ENCODE results near the gene CFAP410.
"Not testable (repeated sequence)": the region's sequence is repeated elsewhere in the genome, so short reads cannot be mapped to it uniquely, and the experiment has no call there.

Gene CFAP410

GRCh38 chr21:44285138-44285992 lies 53.8 kb downstream of the CFAP410 start, which contains the start of gene AIRE:
Gene AIRE (plus strand): TSS chr21:44285876. CDS start chr21:44286007, 131 bp downstream.
- no peak for DNase-seq (ENCODE audit: low spot score)

- no peak for DNase-seq (ENCODE audit: low spot score)
Measured at GRCh38 chr21:44283948-44284347, 55.2 kb downstream of the CFAP410 start.

DNA sequence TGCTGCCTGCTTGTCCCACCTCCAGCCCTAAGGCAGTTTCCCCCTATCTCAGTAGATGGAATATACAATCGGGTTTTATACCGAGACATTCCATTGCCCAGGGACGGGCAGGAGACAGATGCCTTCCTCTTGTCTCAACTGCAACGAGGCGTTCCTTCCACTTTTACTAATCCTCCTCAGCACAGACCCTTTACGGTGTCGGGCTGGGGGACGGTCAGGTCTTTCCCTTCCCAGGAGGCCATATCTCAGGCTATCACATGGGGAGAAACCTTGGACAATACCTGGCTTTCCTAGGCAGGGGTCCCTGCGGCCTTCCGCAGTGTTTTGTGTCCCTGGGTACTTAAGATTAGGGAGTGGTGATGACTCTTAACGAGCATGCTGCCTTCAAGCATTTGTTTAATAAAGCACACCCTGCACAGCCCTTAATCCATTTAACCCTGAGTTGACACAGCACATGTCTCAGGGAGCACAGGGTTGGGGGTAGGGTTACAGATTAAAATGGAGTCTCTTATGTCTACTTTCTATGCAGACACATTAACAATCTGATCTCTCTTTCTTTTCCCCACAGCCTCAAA lies 55.9 kb downstream of the CFAP410 start:
- not testable (repeated sequence) for DNase-seq (ENCODE audit: low spot score)

GRCh38 chr21:44282370-44282769 lies 56.8 kb downstream of the CFAP410 start:
- DNase-seq (ENCODE audit: low spot score) = no peak

- DNase-seq (ENCODE audit: low spot score) = no peak
Measured at GRCh38 chr21:44281801-44282200, 57.4 kb downstream of the CFAP410 start.

DNA sequence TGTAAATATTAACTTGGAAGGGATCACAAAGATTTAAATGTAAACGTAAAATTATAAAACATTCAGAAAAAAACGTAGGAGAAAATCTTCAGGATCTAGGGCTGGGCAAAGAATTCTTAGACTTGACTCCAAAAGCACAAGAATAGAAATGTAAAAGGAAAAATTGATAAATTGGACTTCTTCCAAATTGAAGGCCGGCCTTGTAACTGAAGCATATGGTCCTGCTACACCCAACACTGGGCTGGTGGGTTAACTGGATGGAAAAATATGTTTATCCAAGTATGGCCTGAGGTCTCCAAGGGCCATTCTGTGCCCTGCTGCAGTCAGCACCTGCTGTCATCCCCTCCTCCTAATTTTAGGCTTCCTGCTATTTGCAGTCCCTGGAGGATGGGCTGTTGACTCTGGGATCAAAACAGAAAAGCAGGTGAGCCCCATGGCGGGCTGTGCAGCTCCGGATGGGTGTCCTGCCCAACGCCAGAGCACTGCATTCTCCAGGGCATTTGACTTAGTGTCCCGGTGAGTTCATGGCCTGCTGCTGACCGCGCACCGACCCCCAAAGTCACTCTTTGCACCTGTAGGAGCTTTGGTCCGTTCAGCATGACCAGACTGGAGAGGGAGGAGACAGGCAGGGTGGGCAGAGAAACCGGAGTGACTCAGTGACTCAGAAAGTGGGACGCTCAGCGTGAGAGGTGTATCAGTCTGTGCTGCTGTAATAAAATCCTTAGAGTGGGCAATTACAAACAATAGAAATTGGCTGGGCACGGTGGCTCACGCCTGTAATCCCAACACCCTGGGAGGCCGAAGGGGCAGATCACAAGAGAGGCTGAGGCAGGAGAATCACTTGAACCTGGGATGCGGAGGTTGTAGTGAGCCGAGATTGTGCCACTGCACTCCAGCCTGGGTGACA lies 59.6 kb downstream of the CFAP410 start:
- no peak for DNase-seq (ENCODE audit: low spot score)

Measured in Ammon's horn (tissue), 1 donor.